ENCODE results near the gene MYO1D.

The MYO1D gene

DNA sequence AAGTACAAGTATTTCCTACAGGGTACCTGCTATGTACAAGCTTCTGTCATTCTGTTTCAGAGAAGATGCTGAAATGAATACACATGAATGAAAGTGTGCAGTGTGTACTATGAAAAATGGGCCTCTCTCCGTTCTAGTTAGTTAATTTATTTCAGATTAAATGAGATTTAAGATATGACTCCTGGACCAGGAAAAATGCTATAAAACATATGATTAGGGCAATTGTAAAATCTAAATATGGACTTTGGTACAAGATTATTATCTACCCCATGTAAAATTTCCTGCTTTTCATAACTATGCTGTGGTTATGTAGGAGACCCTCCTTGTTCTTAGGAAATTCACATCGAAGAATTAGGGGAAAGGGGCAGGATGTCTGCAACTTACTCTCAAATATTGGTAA, 28.9 kb downstream of the MYO1D start:
- POLR2A ChIA-PET, result no interaction called here
- TF ChIP-seq BHLHE40 (IDR thresholded peaks at IDR 0.05; ENCODE audit: borderline replicate concordance) (no peak), ELF4 (IDR thresholded peaks at IDR 0.05) (no peak), FOXA1 (IDR thresholded peaks at IDR 0.05) (no peak), FOXM1 (IDR thresholded peaks at IDR 0.05; ENCODE audit: borderline replicate concordance) (no peak), TARDBP (IDR thresholded peaks at IDR 0.05) (no peak), CTBP1 (IDR thresholded peaks at IDR 0.05; ENCODE audit: borderline replicate concordance) (no peak), SP1 (IDR thresholded peaks at IDR 0.05) (no peak), LEF1 (IDR thresholded peaks at IDR 0.05; ENCODE audit: borderline replicate concordance) (no peak), ZNF384 (IDR thresholded peaks at IDR 0.05) (no peak), FOXK2 (IDR thresholded peaks at IDR 0.05) (no peak), NFRKB (IDR thresholded peaks at IDR 0.05) (no peak), HDGF (IDR thresholded peaks at IDR 0.05; ENCODE audit: borderline replicate concordance) (no peak), ARNT (IDR thresholded peaks at IDR 0.05) (no peak), SUZ12 (IDR thresholded peaks at IDR 0.05) (no peak), L3MBTL2 (conservative IDR thresholded peaks at IDR 0.05) (no peak)
- TF ChIP-seq, protein P1, sequence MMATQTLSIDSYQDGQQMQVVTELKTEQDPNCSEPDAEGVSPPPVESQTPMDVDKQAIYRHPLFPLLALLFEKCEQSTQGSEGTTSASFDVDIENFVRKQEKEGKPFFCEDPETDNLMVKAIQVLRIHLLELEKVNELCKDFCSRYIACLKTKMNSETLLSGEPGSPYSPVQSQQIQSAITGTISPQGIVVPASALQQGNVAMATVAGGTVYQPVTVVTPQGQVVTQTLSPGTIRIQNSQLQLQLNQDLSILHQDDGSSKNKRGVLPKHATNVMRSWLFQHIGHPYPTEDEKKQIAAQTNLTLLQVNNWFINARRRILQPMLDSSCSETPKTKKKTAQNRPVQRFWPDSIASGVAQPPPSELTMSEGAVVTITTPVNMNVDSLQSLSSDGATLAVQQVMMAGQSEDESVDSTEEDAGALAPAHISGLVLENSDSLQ (IDR thresholded peaks at IDR 0.05), result no peak
- CTCF ChIA-PET, result interaction anchor here (1.1 kb wide), 1 partner anchor 8 kb away, joined by 7 read pairs; no protein-coding TSS in a partner anchor
- no peak for DNase-seq (ENCODE audit: extremely low spot score)

DNA sequence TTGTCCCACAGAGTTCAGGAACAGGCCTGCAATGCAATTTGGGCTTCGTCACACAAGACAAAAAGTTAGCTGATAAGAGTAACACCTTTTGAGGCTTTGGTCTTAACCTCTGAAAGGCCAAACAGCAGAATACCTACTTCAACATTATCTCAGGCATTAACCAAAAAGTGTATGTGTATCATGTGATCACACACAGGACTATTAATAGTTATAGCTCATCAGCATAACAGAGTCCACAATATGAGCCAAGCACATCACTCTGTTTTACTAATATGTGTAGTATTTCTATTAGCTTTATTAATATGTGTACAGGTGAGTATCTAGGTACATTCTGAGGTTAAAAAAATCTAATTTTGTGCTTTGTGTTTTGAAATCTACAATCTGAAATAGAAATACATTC, 30.8 kb downstream of the MYO1D start:
- ChIA-PET CTCF (no interaction called here), POLR2A (interaction anchor here (1.5 kb wide), 1 partner anchor 402 kb away, joined by 3 read pairs; the partner anchor contains the start of gene PSMD11)
- no peak for DNase-seq (ENCODE audit: extremely low spot score)
- TF ChIP-seq HDGF (IDR thresholded peaks at IDR 0.05; ENCODE audit: borderline replicate concordance) (no peak), SUZ12 (IDR thresholded peaks at IDR 0.05) (no peak)
- TF ChIP-seq, protein P1 (IDR thresholded peaks at IDR 0.05), result no peak

DNA sequence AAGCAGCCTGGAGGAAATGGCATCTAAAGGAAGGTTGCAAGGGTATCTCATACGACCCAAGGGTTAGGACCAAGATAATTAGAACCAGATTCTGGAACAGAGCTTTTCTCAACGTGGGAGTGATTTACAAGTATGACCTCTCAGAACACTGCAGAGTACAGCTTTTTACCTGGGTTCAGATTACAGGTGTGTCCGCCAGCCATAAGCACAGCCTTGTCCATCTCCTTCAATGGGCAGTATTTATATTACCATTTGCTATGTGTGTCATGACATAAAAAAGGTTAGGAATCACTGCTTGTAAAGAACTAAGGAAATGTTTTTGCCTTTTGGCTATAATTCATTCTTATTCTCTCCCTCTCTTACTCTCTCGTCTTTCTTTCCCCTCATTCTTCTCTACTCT, 36.7 kb downstream of the MYO1D start:
- no peak for DNase-seq (ENCODE audit: extremely low spot score)
- TF ChIP-seq CTBP1 (IDR thresholded peaks at IDR 0.05; ENCODE audit: borderline replicate concordance), result no peak
- TF ChIP-seq BHLHE40 (IDR thresholded peaks at IDR 0.05; ENCODE audit: borderline replicate concordance), result no peak
- TF ChIP-seq TARDBP (IDR thresholded peaks at IDR 0.05), result no peak
- no peak for TF ChIP-seq FOXM1 (IDR thresholded peaks at IDR 0.05; ENCODE audit: borderline replicate concordance)
- no peak for TF ChIP-seq SP1 (IDR thresholded peaks at IDR 0.05)
- TF ChIP-seq SUZ12 (IDR thresholded peaks at IDR 0.05), result no peak
- no peak for TF ChIP-seq HDGF (IDR thresholded peaks at IDR 0.05; ENCODE audit: borderline replicate concordance)
- TF ChIP-seq ARNT (IDR thresholded peaks at IDR 0.05), result no peak
- no peak for TF ChIP-seq ZNF384 (IDR thresholded peaks at IDR 0.05)
- no peak for TF ChIP-seq NFRKB (IDR thresholded peaks at IDR 0.05)
- no peak for TF ChIP-seq ELF4 (IDR thresholded peaks at IDR 0.05)
- TF ChIP-seq FOXK2 (IDR thresholded peaks at IDR 0.05), result no peak
- TF ChIP-seq FOXA1 (IDR thresholded peaks at IDR 0.05), result no peak
- POLR2A ChIA-PET, result no interaction called here
- CTCF ChIA-PET, result interaction anchor here (1.4 kb wide), 1 partner anchor 8 kb away, joined by 7 read pairs; no protein-coding TSS in a partner anchor

DNA sequence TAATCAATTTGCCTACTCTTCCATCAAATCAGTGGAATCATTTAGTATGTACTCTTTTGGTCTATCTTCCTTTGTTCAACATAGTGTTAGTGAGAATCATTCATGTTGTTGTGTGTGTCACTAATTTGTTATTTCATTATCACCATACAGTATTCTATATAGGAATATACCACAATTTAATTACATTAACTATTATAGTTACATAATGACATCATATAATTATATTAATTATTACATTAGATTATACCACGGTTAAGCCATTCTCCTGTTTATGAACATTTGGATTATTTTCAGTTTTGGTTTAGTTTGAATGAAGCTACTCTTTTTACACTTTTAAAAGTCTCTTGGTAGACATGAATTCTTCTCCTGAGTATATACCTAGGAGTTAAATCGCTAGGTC, 40.4 kb downstream of the MYO1D start:
- POLR2A ChIA-PET, result no interaction called here
- TF ChIP-seq ELF4 (IDR thresholded peaks at IDR 0.05) (no peak), NFRKB (IDR thresholded peaks at IDR 0.05) (no peak), FOXK2 (IDR thresholded peaks at IDR 0.05) (no peak), TARDBP (IDR thresholded peaks at IDR 0.05) (no peak), SUZ12 (IDR thresholded peaks at IDR 0.05) (no peak), LEF1 (IDR thresholded peaks at IDR 0.05; ENCODE audit: borderline replicate concordance) (no peak), FOXA1 (IDR thresholded peaks at IDR 0.05) (no peak), FOXM1 (IDR thresholded peaks at IDR 0.05; ENCODE audit: borderline replicate concordance) (no peak), SP1 (IDR thresholded peaks at IDR 0.05) (no peak), ZNF384 (IDR thresholded peaks at IDR 0.05) (no peak), CTBP1 (IDR thresholded peaks at IDR 0.05; ENCODE audit: borderline replicate concordance) (no peak)
- TF ChIP-seq, protein P1 (IDR thresholded peaks at IDR 0.05), result no peak
- CTCF ChIA-PET, result interaction anchor here (0.7 kb wide), 1 partner anchor 41 kb away, joined by 3 read pairs; the partner anchor contains the start of gene MYO1D
- DNase-seq (ENCODE audit: extremely low spot score), result no peak

DNA sequence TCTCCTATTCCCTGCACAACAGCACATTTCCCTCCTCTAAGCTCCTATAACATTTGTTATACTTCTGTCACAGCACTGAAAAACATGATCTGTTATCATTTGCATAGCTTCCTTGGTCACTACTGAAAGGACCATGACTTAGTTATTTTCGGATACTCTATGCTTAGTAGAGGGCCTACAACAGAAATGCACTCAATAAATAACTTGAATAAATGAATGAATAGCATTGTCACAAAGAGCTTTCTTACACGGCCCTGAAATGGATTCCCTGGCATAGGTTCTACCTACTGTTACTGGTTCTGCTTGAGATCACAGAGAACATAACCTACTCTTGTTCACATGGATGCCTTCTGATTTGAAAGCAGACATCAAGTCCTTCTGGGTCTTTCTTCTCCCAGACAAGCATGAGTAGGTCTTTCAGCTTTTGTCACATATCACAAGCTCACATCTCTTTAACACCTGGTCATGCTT, 41.6 kb downstream of the MYO1D start:
- ChIA-PET CTCF (no interaction called here), POLR2A (no interaction called here)
- TF ChIP-seq SUZ12 (IDR thresholded peaks at IDR 0.05), result no peak
- DNase-seq (ENCODE audit: extremely low spot score), result no peak

DNA sequence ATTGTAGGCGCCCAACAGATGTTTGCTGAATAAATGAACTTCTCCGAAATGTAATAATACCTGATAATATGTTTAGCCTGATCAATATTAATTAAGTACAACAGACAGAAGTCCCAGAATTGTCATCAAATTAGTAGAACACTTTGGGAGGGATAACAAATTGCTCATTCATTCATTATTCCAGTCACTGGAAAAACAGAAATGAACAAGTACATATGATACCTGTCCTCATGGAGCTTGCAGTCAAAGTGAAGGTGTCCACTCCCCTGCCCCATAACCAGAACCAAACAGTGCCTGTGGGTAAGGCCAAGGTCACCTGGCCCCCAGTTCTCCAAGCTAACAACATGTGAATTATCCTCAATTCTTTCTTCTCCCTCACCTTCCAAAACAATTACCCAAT, 42.8 kb downstream of the MYO1D start:
- DNase-seq (ENCODE audit: extremely low spot score), result no peak
- ChIA-PET CTCF (no interaction called here), POLR2A (no interaction called here)
- TF ChIP-seq ZNF384 (IDR thresholded peaks at IDR 0.05), result no peak
- no peak for TF ChIP-seq FOXM1 (IDR thresholded peaks at IDR 0.05; ENCODE audit: borderline replicate concordance)
- TF ChIP-seq FOXK2 (IDR thresholded peaks at IDR 0.05), result no peak
- TF ChIP-seq NFRKB (IDR thresholded peaks at IDR 0.05), result no peak
- TF ChIP-seq SUZ12 (IDR thresholded peaks at IDR 0.05), result no peak
- TF ChIP-seq ELF4 (IDR thresholded peaks at IDR 0.05), result no peak
- TF ChIP-seq, protein P1 (IDR thresholded peaks at IDR 0.05), result no peak
- TF ChIP-seq CTBP1 (IDR thresholded peaks at IDR 0.05; ENCODE audit: borderline replicate concordance), result no peak
- no peak for TF ChIP-seq HDGF (IDR thresholded peaks at IDR 0.05; ENCODE audit: borderline replicate concordance)
- no peak for TF ChIP-seq BHLHE40 (IDR thresholded peaks at IDR 0.05; ENCODE audit: borderline replicate concordance)
- no peak for TF ChIP-seq L3MBTL2 (conservative IDR thresholded peaks at IDR 0.05)
- no peak for TF ChIP-seq ARNT (IDR thresholded peaks at IDR 0.05)
- no peak for TF ChIP-seq SP1 (IDR thresholded peaks at IDR 0.05)
